ENCODE results near the gene PTK7.

DNA sequence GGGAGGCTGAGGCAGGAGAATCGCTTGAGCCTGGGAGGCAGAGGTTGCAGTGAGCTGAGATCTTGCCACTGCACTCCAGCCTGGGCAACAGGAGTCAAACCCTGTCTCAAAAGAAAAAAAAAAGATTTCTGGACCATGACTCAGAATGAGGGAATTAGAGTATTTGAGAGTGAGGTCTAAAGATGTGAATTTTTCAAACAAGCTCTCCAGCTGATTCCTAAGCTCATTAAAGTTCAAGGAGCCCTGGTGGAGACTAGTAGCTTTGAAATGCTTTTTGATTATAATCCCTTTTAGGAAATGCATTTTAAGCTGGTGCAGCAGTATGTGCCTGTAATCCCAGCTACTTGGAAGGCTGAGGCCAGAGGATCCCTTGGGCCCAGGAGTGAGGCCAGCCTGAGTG is 73.2 kb downstream of the PTK7 start:
- TF ChIP-seq, protein P1, sequence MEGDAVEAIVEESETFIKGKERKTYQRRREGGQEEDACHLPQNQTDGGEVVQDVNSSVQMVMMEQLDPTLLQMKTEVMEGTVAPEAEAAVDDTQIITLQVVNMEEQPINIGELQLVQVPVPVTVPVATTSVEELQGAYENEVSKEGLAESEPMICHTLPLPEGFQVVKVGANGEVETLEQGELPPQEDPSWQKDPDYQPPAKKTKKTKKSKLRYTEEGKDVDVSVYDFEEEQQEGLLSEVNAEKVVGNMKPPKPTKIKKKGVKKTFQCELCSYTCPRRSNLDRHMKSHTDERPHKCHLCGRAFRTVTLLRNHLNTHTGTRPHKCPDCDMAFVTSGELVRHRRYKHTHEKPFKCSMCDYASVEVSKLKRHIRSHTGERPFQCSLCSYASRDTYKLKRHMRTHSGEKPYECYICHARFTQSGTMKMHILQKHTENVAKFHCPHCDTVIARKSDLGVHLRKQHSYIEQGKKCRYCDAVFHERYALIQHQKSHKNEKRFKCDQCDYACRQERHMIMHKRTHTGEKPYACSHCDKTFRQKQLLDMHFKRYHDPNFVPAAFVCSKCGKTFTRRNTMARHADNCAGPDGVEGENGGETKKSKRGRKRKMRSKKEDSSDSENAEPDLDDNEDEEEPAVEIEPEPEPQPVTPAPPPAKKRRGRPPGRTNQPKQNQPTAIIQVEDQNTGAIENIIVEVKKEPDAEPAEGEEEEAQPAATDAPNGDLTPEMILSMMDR (IDR thresholded peaks at IDR 0.05), result no peak
- no peak for TF ChIP-seq EP300 (IDR thresholded peaks at IDR 0.05)
- TF ChIP-seq POLR2AphosphoS5 (IDR thresholded peaks at IDR 0.05), result no peak
- TF ChIP-seq POLR2A (IDR thresholded peaks at IDR 0.05), result no peak
